Activated CD8-positive, alpha-beta memory T cell treated with anti-CD3 and anti-CD28 coated beads, Interleukin-2, amount 10 ng/mL, durations not matched to agents 7 days and 5 days (primary cell): Measurements from ENCODE around the gene BMERB1. TPM values are rescaled to one million over a fixed set of nuclear protein-coding genes. Genes with fewer than 3 reads are reported as not detected.
"Not testable (repeated sequence)": the region's sequence is repeated elsewhere in the genome, so short reads cannot be mapped to it uniquely, and the experiment has no call there.

ENCODE experiments used
- ATAC-seq: fragments of 150-1000 bp; cut with Tn5 transposase; one replicate; pipeline ENCODE4 v1.10.0; 2021; ENCODE audit warnings: moderate library complexity
- CTCF ChIA-PET: fragments of 350-600 bp; sonication (Branson Sonifier 250); formaldehyde crosslinking; loops from one replicate; lab custom pipeline; 2021; ENCODE audit warnings: antibody characterized with exemption; lab: Charles Lee
- DNase-seq: peaks from one replicate; pipeline ENCODE4 v3.0.0-alpha.2; 2020
- H3K27ac Mint-ChIP-seq: one replicate; pipeline ENCODE4 v1.8.0; 2021; ENCODE audit warnings: mild to moderate bottlenecking, mixed read lengths
- H3K27me3 Mint-ChIP-seq: one replicate; pipeline ENCODE4 v1.8.0; 2021; ENCODE audit warnings: mixed read lengths
- H3K36me3 Mint-ChIP-seq: one replicate; pipeline ENCODE4 v1.8.0; 2021; ENCODE audit warnings: mild to moderate bottlenecking, mixed read lengths
- H3K4me1 Mint-ChIP-seq: one replicate; pipeline ENCODE4 v1.8.0; 2021; ENCODE audit warnings: mixed read lengths
- H3K4me3 Mint-ChIP-seq: one replicate; pipeline ENCODE4 v1.8.0; 2021; ENCODE audit warnings: mild to moderate bottlenecking, moderate library complexity, mixed read lengths
- H3K9me3 Mint-ChIP-seq: one replicate; pipeline ENCODE4 v1.8.0; 2022; ENCODE audit warnings: low read depth, mixed read lengths
- total RNA-seq, 2 experiments: library from RNA; stranded (reverse); gene quantifications; one replicate each; pipeline ENCODE4 v1.2.3, GENCODE V29; 2021

Gene BMERB1
- total RNA-seq, 2 experiments from 2014 or later: 4.5 to 11.9 TPM

DNA sequence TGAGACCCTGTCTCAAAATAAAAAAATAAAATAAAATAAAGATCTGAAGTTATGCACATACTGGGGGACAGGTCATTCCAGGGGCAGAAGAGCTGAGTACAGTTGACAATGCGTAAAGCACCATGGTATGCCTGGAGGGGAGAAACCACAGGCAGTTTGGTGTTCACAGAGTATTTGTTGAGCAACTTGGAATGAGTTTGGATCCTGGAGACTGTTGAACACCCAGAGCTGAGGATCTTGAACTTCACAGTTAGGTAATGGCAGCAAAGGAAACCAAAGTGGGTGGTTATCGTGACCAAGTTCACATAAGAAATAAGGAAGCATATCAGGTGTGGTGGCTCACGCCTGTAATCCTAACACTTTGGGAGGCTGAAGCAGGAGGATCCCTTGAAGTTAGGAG lies 30.3 kb upstream of the BMERB1 start:
- H3K27ac Mint-ChIP-seq, DNase-seq, H3K27me3 Mint-ChIP-seq, ATAC-seq, H3K4me3 Mint-ChIP-seq, H3K36me3 Mint-ChIP-seq, H3K4me1 Mint-ChIP-seq, H3K9me3 Mint-ChIP-seq, CTCF ChIA-PET: not testable (repeated sequence)

DNA sequence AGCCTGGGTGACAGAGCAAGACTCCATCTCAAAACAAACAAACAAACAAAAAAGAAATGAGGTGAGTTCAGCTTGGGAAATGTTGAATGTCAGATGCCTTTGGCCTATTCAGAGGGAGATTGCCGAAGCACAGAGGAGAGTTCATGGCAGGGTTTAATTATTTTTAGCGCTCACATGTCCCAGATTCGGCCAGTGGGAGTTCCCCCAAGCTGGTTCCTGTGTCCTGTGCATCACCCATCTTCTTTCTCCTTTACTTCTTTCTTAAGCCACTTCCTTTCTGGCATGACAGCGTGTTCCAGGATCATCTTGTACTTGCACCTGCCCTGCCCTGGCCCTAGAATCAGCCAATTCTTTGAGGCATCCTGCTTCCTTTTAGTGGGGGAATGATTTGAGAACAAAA lies 29.6 kb upstream of the BMERB1 start:
- H3K4me1 Mint-ChIP-seq: no peaks in the 10 kb centered on the region
- peaks cover 3% of the 10 kb centered on the region for H3K27me3 Mint-ChIP-seq
- no peak overlapping the region for H3K27ac Mint-ChIP-seq
- no peaks in the 10 kb centered on the region for H3K9me3 Mint-ChIP-seq
- ATAC-seq (no peak), DNase-seq (no peak)
- H3K4me3 Mint-ChIP-seq: no peak overlapping the region
- CTCF ChIA-PET: no interaction called here
- H3K36me3 Mint-ChIP-seq: no peaks in the 10 kb centered on the region

DNA sequence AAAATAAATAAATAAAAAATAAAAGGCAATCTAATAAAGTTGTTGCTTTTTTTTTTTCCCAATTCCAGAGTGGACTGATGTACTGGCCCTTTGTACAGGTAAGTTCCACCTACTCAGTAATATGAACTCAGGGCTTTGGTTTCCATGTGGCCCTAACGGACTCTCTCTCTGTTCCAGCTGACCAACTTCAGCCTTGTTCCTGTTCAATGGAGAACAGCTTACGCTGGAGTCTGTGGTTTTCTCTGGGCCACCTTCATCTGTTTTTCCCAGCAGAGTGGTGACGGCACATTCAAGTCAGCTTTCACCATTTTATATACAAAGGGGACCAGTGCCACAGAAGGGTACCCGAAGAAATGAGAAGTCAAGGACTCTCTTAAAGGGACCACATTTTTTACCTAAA lies 26.6 kb upstream of the BMERB1 start:
- H3K27me3 Mint-ChIP-seq, H3K4me1 Mint-ChIP-seq, H3K9me3 Mint-ChIP-seq, CTCF ChIA-PET, DNase-seq, H3K27ac Mint-ChIP-seq, H3K36me3 Mint-ChIP-seq, H3K4me3 Mint-ChIP-seq, ATAC-seq: not testable (repeated sequence)

DNA sequence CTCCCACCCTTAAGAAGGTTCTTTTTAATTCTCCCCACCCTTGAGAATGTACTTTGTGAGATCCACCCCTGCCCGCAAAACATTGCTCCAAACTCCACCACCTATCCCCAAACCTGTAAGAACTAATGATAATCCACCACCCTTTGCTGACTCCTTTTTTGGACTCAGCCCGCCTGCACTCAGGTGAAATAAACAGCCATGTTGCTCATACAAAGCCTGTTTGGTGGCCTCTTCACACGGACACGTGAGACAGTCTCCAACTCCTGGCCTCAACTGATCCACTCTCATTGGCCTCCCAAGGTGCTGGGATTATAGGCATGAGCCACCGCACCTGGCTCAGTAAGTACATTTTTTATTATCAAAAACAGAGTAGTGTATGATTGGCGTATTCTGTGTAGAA lies 24.9 kb upstream of the BMERB1 start:
- DNase-seq: not testable (repeated sequence)

DNA sequence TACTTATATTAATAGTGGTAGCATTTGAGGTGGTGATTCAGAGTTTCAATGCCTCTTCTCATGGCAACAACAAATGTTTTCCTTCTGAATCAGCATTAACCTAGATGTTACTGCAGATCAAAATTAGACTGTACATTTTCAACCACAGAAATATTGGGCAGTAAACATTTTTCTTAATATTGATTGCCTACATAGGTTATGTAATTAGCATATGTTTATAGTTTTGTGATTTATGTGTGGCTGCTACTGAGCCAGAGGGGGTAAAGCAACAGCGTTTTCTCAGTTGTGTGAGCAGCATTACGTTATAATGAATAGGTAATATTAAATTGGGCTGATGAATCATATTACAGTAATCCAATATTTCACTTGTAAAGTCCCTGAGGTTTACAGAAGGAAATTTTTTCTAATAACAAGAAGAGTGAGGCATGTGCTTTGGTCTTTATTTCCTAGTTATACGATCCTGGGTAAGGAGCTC lies 18.8 kb upstream of the BMERB1 start:
- no peaks in the 10 kb centered on the region for H3K4me1 Mint-ChIP-seq

More for the DNA sequence above, 24.9 kb upstream of the BMERB1 start:
- not testable (repeated sequence) for H3K4me3 Mint-ChIP-seq, H3K27ac Mint-ChIP-seq, H3K27me3 Mint-ChIP-seq, ATAC-seq, H3K36me3 Mint-ChIP-seq, H3K9me3 Mint-ChIP-seq, H3K4me1 Mint-ChIP-seq
- CTCF ChIA-PET: interaction anchor here (0.7 kb wide), 1 partner anchor 859 kb away, joined by 4 read pairs; no protein-coding TSS in a partner anchor

DNA sequence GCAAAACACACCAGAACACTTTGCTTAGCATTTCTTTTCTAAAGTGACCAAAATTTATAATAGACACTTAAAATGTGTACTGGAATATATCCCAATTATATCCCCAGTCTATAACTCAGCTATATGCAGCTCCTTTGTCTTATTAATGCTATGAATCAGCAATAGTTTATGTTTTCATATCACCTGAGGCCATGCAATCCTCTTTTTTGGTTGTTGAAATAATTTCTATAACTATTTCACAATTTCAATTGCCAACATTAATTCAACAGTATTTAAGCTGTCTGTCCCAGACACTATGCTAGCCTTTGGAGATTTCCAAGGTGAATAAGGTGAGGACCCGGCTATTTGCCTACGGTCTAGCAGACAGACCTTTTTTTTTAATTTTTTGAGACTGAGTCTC lies 17.2 kb upstream of the BMERB1 start:
- no peaks in the 10 kb centered on the region for H3K9me3 Mint-ChIP-seq
- CTCF ChIA-PET: interaction anchor here (1.2 kb wide), 1 partner anchor 20 kb away, joined by 3 read pairs; no protein-coding TSS in a partner anchor
- no peak overlapping the region for H3K27ac Mint-ChIP-seq
- H3K36me3 Mint-ChIP-seq: no peaks in the 10 kb centered on the region
- peaks cover 16% of the 10 kb centered on the region for H3K27me3 Mint-ChIP-seq
- no peak overlapping the region for H3K4me3 Mint-ChIP-seq
- no peaks in the 10 kb centered on the region for H3K4me1 Mint-ChIP-seq
- no peak for ATAC-seq
- no peak for DNase-seq

More for the DNA sequence above, 18.8 kb upstream of the BMERB1 start:
- CTCF ChIA-PET: no interaction called here
- Mint-ChIP-seq H3K4me3 (no peak overlapping the region), H3K27me3 (peaks cover 13% of the 10 kb centered on the region), H3K36me3 (no peaks in the 10 kb centered on the region), H3K9me3 (no peaks in the 10 kb centered on the region), H3K27ac (no peak overlapping the region)
- DNase-seq (no peak), ATAC-seq (no peak)

DNA sequence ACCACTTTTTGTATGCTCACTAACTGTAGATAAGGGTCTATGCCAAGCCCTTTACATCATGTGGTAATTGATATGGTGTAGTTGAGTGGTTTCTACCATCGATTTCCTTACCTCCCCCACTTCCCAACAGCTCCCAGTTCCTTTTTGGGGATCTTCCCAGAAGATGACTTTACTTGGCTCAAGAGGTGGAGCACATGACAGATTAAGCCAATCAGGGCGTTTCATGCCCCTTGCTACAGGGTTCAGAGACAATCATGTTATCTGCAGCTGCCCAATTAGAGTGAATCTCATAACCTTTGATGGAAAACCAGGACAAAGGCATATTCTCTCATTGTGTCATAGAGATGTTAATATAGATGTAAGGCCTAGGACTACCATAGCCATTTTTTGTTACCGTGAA lies 16.2 kb upstream of the BMERB1 start:
- ATAC-seq: no peak
- Mint-ChIP-seq H3K4me1 (no peaks in the 10 kb centered on the region), H3K36me3 (no peaks in the 10 kb centered on the region), H3K9me3 (no peaks in the 10 kb centered on the region), H3K4me3 (no peak overlapping the region), H3K27me3 (peaks cover 19% of the 10 kb centered on the region), H3K27ac (no peak overlapping the region)
- DNase-seq: no peak
- CTCF ChIA-PET: interaction anchor here (1.2 kb wide), 1 partner anchor 21 kb away, joined by 3 read pairs; no protein-coding TSS in a partner anchor

DNA sequence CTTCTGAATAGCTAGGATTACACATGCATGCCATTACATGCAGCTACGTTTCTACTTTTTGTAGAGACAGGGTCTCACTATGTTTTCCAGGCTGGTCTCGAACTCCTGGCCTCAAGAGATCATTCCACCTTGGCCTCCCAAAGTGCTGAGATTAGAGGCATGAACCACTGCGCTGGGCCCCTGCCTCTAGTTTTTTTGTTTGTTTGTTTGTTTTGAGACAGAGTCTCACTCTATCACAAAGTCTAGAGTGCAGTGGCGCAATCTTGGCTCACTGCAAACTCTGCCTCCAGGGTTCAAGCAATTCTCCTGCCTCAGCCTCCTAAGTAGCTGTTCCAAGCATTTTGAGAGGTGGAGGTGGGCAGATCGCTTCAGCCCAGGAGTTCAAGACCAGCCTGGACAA lies 12.7 kb upstream of the BMERB1 start:
- H3K27me3 Mint-ChIP-seq, ATAC-seq, CTCF ChIA-PET, DNase-seq, H3K4me3 Mint-ChIP-seq, H3K27ac Mint-ChIP-seq, H3K36me3 Mint-ChIP-seq, H3K4me1 Mint-ChIP-seq, H3K9me3 Mint-ChIP-seq: not testable (repeated sequence)

DNA sequence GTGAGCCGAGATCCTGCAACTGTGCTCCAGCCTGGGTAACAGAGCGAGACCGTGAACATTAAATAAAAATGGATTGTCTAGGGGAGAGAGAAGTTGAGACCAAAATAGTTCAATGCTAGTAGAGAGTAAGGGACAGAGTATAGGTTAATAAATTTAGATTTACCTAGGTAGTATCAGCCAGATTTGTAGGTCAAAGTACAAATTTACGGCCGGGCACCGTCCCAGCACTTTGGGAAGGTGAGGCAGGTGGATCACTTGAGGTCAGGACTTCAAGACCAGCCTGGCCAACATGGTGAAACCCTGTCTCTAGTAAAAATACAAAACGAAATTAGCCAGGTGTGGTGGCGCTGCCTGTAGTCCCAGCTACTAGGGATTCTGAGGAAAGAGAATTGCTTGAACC lies 12.2 kb upstream of the BMERB1 start:
- CTCF ChIA-PET: no interaction called here
- ATAC-seq (no peak), DNase-seq (no peak)
- Mint-ChIP-seq H3K4me3 (no peak overlapping the region), H3K27me3 (peaks cover 8% of the 10 kb centered on the region), H3K9me3 (no peaks in the 10 kb centered on the region), H3K27ac (no peak overlapping the region), H3K4me1 (no peaks in the 10 kb centered on the region), H3K36me3 (no peaks in the 10 kb centered on the region)

DNA sequence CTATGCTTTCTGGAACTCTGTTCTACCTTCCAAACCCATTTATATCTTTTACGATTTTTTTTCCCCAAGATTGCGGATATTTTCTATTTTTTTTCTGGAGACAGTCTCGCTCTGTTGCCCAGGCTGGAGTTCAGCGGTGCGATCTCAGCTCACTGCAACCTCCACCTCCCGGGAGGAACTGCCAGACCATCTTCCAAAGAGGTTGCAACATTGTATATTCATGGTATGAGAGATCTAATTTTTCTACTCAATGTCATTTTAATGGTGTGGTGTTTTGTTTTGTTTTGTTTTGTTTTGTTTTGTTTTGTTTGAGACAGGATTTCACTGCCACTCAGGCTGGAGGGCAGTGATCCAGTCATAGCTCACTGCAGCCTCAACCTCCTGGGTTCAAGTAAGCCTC lies 8.5 kb upstream of the BMERB1 start:
- no peak for DNase-seq
- no peaks in the 10 kb centered on the region for H3K36me3 Mint-ChIP-seq
- H3K27me3 Mint-ChIP-seq: peaks cover 6% of the 10 kb centered on the region
- no peaks in the 10 kb centered on the region for H3K9me3 Mint-ChIP-seq
- CTCF ChIA-PET: interaction anchor here (1.1 to 1.5 kb wide), 3 partner anchors 9 to 216 kb away, joined by 3 to 4 read pairs (median 3); partner anchors contain the start of genes BMERB1 and MARF1
- ATAC-seq: no peak
- no peak overlapping the region for H3K4me3 Mint-ChIP-seq
- no peak overlapping the region for H3K27ac Mint-ChIP-seq
- H3K4me1 Mint-ChIP-seq: peaks cover 3% of the 10 kb centered on the region

DNA sequence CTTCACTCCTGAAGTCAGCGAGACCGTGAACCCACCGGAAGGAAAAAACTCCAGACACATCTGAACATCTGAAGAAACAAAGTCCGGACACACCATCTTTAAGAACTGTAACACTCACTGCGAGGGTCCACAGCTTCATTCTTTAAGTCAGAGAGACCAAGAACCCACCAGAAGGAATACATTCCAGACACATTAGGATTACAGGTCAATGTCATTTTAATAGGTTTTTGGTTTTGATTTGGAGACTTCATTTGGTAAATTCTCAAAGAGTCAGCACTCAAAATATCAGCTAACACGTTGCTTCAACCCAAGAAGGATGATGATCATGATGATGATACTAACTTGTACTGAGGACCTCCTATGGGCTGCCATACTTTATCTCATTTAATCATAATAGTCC lies 7.6 kb upstream of the BMERB1 start:
- no peak overlapping the region for H3K27ac Mint-ChIP-seq
- H3K27me3 Mint-ChIP-seq: peaks cover 3% of the 10 kb centered on the region
- peaks cover 3% of the 10 kb centered on the region for H3K4me1 Mint-ChIP-seq
- H3K36me3 Mint-ChIP-seq: no peaks in the 10 kb centered on the region
- no peaks in the 10 kb centered on the region for H3K9me3 Mint-ChIP-seq
- DNase-seq (no peak), ATAC-seq (no peak)
- CTCF ChIA-PET: interaction anchor here (0.6 to 1.5 kb wide), 4 partner anchors 17 to 216 kb away, joined by 3 to 6 read pairs (median 4); partner anchors contain the start of gene MARF1
- no peak overlapping the region for H3K4me3 Mint-ChIP-seq

DNA sequence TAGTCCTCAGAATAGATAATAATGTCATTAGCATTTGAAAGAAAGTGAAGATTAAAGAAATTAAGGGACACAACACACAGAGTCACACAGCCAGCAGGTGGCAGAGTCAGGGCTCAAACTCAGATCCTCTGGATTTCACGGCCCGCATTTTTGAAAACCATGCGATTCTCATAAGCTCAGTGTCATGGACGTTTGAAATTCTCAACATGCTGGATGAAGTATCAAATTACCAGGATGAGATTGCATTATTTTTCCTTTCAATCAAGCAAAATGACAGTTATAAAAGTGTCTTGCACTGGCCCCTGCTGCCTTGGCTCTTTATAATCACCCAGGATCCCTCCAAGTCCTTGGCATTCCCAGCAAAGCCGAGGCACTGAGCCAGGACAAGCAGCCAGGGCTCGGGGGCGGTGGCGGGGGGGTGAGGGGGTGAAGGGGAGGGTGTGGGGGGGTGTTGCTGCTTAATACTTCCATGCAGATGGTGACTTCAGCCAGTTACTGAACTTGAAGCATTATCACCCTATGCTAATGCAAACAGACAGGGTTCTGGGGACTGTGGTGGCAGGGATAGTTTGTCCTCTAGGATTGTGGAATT lies 6.6 kb upstream of the BMERB1 start:
- H3K4me3 Mint-ChIP-seq: no peak overlapping the region
- no peak overlapping the region for H3K27ac Mint-ChIP-seq
- peaks cover 3% of the 10 kb centered on the region for H3K27me3 Mint-ChIP-seq
- H3K36me3 Mint-ChIP-seq: no peaks in the 10 kb centered on the region
- no peaks in the 10 kb centered on the region for H3K9me3 Mint-ChIP-seq
- H3K4me1 Mint-ChIP-seq: peaks cover 3% of the 10 kb centered on the region
- CTCF ChIA-PET: interaction anchor here (0.6 to 1.5 kb wide), 4 partner anchors 82 to 276 kb away, joined by 3 to 6 read pairs (median 4); partner anchors contain the start of gene MARF1
- ATAC-seq (peak; percentile 53), DNase-seq (peak; percentile 63)

DNA sequence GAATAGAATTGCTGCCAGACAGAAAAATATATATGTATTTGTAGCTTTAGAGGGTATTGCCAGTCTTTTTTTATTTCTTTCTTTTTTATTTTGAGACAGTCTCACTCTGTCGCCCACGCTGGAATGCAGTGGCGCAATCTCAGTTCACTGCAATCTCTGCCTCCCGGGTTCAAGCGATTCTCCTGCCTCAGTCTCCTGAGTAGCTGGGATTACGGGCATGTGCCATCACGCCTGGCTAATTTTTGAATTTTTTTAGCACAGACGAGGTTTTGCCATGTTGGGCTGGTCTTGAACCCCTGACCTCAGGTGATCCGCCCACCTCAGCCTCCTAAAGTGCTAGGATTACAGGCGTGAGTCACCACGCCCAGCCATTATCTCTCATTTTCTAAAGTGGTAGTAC lies 3.5 kb upstream of the BMERB1 start:
- DNase-seq, H3K27ac Mint-ChIP-seq, ATAC-seq, H3K9me3 Mint-ChIP-seq, CTCF ChIA-PET, H3K36me3 Mint-ChIP-seq, H3K4me3 Mint-ChIP-seq: not testable (repeated sequence)
- Mint-ChIP-seq H3K4me1 (peaks cover 16% of the 10 kb centered on the region), H3K27me3 (peaks cover 20% of the 10 kb centered on the region)

DNA sequence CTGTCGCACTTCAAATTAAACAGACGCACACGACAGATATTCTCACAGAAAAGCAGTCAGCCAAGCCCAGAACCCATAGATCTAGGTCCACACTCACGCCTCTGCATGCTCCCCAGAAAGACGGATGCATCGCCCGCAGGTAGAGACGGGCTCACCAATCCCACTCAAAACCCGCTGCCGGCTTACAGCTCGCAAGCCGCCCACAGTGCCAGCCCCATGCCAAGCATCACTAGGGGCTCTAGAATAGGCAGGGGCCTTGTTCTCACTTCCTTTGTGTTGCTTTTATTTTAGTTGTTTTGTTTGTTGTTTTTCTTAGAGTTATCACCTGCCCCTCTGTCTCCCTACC lies 336 bp upstream of the BMERB1 start:
- Mint-ChIP-seq H3K4me3 (peak overlapping the region; percentile 75), H3K36me3 (no peaks in the 10 kb centered on the region), H3K27me3 (peaks cover 24% of the 10 kb centered on the region), H3K9me3 (no peaks in the 10 kb centered on the region), H3K27ac (no peak overlapping the region), H3K4me1 (peaks cover 13% of the 10 kb centered on the region)
- DNase-seq: no peak
- ATAC-seq: peak; percentile 17
- CTCF ChIA-PET: interaction anchor here (1.3 kb wide), 1 partner anchor 8 kb away, joined by 3 read pairs; no protein-coding TSS in a partner anchor
